Stromal cell of bone marrow (primary cell): ENCODE results near the gene TBX10.
"Not testable (repeated sequence)": the region's sequence is repeated elsewhere in the genome, so short reads cannot be mapped to it uniquely, and the experiment has no call there.

Experiments
- DNase-seq: peaks from one replicate; pipeline ENCODE4 v3.0.0-alpha.2; 2012; ENCODE audit warnings: low read depth

The TBX10 gene

DNA sequence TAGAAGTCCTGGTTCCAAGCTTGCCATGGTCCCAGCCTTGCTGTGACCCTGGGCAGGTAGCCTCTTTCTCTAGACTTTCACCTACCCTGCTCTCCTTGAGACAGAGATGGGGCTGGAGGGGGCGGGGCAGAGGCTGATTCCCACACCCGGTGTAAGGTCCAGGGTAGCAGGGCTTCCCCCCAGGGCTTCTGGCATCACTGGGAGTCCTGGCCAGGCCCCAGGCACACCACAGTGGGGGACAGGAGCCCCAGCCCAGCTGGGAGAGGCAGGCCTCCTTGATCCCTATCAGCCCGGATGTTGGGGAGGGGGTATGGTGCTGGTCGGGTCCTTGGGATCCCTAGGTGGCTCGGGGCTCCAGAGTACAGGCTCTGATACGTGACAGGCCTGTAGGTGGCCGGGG, 8.2 kb downstream of the TBX10 start:
- no peak for DNase-seq

DNA sequence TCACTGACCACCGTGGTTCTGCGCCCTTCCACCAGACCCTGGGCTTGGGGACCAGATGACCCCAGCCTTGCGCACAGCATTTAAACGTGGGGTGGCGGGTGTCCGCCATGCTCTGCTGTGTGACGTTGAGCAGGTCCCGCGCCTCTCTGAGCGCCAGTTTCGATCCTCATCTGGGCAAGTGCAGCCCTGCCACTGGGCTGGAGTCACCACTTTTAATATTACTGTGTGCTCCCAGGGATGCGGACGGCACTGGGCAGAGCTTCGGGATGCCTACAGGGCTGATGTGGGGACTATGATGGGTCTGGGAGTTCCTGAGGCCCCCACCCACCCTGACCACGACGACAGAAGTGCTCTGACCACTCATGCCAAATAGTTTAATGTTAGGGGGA, 8.6 kb downstream of the TBX10 start:
- DNase-seq = no peak

DNA sequence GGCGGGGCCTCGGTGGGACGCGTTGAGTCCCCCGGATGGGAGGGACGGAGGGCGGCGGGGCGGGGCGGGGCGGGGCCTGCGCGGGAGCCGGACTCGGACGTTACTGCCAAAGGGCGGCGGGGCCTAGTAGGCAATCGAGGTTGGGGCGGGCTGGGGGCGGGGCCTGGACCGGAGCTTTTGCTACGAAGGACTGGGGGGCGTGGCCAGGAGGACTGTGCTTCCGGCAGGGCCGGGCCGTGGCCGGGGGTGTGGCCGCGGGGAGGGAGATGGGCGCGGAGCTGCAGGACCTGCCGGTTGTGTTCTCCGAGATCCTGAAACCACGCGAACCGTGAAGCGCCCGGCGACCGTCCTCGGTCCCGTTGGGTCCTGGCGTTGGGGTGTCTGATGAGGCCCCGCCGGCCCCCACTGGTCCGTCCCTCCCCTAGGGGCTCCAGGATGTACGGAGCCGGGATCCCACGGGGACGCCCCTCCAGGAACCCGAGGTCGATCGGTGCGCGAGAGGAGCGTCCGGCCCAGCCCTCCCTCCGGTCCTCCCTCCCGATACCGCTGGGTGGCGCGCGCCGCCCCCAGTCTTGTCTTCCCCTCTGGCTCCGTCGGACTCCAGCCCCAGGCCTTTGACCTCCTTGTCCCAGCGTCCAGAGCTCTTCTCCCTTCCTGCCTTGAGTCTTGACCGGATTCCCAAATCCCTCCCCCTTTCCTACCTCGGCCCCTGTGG, 9.2 kb downstream of the TBX10 start:
- DNase-seq = peak; percentile 93

DNA sequence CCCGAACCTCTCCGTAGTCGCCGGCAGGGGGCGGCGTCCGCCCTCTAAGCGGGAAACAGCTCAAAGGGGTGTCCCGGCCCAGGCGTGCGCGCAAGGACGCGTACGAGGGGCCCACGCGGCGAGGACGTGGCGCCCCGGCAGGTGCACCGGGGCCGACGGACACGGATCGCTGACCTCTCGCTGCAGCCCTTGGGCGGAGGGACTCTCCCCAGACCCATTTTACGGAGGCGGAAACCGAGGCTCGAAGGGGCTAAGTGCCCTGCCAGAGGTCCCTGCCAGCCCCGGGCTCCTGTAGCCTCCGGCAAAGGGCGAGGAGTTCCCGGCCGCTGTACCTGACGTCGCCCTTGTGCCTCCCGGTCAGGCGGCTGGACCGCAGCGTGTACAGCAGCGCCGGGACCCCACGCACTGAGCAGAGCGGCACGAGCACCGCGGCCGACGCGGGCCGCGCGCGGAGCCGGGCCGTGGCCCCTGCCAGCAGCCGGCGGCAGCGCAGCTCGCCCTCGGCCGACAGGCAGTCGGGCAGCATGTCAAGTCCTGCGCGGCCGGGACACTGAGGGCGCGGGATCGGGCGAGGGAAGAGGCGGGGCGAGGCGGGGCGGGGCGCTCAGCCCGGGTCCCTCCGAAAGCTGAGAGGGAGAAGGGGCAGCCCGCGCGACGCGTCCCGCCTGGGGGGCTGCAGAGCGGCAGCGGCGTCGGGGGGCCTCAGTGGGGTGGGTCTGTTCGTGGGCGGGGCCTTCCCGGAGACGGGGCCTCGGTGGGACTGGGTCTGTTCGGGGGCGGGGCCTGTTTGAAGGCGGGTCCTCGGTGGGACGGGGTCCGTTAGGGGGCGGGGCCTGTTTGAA, 10.0 kb downstream of the TBX10 start, which contains the start of gene NUDT8:
NUDT8 (minus strand) TSS at position 552 of the 842 bp plus-strand sequence; CDS start at position 526, 26 bp downstream.
- peak; percentile 58 for DNase-seq

DNA sequence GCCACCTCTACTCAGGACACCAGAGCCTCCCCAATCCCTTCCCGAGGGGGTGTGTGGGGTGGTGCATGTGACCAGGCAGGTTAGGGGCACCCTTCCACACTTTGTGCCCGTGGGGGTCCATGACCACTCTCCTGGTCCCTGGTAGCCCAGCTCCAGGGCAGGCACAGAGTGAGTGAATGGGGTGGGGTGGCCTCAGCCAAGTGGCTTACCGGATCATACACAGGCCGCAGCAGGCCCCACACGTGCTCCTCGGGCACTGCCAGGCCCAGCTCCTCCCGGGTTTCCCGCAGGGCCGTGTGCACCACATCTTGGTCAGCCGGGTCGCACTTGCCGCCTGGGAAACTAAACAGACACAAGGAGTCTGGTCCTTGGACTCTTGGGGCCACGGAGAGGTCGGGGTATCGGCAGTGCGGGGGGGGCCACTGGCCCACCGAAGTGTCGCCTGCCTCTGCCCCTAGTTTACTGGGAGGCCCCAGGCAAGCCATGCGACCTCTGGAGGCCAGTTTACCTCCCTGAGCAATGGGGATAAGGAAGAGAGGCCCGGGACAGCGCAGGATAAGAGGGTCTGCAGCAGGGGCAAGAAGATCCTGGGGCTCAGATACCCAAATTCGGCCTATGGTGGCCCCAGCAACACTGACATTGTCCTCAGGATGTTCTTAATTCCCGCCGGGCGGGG, 10.7 kb downstream of the TBX10 start:
- no peak for DNase-seq

DNA sequence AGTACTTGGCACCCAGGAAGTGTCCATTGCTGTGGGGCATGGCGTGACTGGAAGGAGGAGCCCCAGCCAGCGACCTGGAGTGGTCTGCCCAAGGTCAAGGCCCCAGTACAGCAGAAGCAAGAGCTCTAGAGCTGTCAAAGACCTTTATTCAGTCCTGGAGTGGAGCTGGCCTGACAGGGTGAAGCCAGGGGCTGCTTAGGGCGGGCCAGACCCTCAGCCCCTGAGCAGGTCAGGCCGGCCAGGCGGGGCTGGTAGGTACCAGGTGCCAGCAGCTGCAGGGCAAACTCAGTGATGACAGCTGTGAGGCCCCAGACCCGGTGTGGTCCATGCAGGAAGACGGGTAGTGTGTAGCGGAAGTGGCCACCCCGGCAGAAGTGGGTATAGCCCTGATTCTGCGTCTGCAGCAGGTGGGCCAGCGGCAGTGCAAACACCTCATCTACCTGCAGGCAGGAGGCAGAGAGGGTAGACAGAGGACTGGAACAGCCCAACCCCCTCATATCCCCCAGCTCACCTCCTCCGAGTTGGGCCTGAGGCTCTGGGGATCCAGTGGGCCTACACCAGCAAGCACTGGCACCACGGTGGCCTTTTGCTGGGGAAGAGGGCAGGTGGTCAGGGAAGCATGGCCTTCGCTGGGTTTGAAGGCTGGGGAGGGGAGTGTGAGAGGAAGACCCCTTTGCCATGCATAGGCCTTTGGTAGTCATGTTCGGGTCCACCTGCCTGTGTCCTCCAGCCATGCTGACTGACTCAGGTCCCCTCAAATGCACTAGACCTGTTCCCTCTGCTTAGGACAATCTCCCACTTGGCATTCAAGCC, 11.5 kb downstream of the TBX10 start:
- DNase-seq = no peak

DNA sequence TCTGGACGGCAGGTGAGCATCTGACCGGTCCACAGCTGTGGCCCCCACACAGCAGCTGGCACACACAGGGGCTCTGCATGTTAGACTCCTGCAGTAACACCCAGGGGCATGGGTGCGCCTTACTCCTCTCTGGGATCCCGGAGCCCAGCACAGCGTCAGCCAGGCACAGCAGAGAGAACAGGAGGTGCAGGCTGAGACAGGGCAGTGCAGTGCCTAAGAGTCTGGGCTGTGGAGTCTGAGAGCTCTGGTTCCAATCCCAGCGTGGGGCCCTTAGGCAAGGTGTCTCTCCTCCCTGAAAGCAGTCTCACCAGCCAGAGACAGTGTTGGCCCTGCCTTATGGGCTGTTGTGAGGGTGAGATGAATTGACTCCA, 12.1 kb downstream of the TBX10 start:
- no peak for DNase-seq

DNA sequence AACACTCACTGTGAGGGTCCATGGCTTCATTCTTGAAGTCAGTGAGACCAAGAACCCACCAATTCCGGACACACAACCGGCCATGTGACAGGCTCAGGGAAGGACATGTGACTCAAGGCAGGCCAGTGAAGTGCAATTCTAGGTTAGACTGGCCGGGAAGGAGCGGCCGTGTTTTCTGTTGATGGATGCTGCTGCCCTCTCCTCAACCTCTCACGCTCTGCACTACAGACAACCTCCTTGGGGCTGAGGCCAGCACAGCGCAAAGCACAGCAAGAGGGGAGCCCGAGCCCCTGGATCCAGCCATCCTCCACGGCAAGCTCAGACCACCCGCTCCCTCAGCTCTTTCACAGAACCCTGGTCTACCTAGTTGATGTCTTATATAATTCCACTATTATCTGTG, 12.6 kb downstream of the TBX10 start:
- no peak for DNase-seq

DNA sequence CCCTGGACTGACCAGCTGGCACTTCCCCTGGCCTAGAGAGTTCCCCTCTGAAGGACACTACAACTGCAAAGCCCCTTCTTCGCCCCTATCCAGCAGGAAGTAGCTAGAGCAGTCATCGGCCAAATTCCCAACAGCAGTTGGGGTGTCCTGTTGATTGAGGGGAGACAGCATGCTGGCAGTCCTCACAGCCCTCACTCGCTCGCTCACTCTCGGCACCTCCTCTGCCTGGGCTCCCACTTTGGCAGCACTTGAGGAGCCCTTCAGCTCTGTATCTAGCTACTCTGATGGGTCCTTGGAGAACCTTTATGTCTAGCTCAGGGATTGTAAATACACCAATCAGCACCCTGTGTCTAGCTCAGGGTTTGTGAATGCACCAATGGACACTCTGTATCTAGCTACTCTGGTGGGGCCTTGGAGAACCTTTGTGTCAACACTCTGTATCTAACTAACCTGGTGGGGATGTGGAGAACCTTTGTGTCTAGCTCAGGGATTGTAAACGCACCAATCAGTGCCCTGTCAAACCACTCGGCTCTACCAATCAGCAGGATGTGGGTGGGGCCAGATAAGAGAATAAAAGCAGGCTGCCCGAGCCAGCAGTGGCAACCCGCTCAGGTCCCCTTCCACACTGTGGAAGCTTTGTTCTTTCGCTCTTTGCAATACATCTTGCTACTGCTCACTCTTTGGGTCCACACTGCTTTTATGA, 13.3 kb downstream of the TBX10 start:
- DNase-seq = not testable (repeated sequence)

DNA sequence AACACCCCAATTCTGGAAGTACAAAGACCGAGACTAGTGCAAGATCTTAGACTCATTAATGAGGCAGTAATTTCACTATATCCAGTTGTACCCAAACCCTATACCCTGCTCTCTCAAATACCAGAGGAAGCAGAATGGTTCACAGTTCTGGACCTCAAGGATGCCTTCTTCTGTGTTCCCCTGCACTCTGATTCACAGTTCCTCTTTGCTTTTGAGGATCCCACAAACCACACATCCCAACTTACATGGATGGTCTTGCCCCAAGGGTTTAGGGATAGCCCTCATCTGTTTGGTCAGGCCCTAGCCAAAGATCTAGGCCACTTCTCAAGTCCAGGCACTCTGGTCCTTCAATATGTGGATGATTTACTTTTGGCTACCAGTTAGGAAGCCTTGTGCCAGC, 15.8 kb downstream of the TBX10 start:
- DNase-seq = not testable (repeated sequence)

DNA sequence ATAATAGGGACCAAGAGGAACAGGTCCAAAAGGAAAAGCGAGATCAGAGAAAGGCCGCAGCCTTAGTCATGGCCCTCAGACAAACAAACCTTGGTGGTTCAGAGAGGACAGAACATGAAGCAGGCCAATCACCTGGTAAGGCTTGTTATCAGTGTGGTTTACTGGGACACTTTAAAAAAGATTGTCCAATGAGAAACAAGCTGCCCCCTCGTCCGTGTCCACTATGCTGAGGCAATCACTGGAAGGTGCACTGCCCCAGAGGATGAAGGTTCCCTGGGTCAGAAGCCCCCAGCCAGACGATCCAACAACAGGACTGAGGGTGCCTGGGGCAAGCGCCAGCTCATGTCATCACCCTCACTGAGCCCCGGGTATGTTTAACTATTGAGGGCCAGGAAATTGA, 16.7 kb downstream of the TBX10 start:
- not testable (repeated sequence) for DNase-seq

DNA sequence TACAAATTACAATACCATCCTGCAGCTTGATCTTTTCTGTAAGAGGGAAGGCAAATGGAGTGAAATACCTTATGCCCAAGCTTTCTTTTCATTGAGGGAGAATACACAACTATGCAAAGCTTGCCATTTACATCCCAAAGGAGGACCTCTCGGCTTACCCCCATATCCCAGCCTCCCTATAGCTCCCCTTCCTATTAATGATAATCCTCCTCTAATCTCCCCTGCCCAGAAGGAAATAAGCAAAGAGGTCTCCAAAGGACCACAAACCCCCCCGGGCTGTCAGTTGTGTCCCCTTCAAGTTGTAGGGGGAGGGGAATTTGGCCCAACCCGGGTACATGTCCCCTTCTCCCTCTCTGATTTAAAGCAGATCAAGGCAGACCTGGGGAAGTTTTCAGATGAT, 17.6 kb downstream of the TBX10 start:
- DNase-seq = not testable (repeated sequence)

DNA sequence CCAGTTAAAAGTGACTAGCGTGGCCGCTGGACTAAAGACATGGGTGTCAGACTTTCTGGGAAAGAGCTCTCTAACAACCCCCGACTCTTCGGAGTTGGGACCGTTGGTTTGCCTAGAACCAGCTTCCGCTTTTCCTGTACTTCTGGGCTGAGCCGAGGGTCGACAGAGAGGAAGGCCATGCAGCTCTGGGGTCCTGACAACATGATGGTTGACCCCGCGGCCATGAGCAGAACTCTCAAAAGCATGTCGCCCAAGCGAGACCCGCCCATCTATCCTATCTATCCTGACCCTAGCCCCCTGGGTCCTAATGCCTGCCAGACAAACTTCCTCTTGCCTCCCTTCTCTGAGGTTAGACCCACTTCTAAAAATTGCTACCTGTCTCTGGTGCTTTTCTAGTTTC, 18.9 kb downstream of the TBX10 start:
- DNase-seq = not testable (repeated sequence)

DNA sequence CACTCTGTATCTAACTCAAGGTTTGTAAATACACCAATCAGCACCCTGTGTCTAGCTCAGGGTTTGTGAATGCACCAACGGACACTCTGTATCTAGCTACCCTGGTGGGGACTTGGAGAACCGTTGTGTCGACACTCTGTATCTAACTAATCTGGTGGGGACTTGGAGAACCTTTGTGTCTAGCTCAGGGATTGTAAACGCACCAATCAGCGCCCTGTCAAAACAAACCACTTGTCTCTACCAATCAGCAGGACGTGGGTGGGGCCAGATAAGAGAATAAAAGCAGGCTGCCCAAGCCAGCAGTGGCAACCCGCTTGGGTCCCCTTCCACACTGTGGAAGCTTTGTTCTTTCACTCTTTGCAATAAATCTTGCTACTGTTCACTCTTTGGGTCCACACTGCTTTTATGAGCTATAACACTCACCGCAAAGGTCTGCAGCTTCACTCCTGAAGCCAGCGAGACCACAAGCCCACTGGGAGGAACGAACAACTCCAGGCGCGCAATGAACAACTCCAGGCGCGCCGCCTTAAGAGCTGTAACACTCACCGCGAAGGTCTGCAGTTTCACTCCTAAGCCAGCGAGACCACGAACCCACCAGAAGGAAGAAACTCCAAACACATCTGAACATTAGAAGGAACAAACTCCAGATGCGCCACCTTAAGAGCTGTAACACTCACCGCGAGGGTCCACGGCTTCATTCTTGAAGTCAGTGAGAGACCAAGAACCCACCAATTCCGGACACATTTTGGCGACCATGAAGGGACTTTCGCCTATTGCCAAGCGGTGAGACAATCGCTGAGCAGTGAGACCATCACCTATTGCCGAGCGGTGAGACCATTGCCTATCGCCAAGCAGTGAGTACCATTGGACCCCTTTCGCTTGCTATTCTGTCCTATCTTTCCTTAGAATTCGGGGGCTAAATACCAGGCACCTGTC, 19.6 kb downstream of the TBX10 start:
- not testable (repeated sequence) for DNase-seq

DNA sequence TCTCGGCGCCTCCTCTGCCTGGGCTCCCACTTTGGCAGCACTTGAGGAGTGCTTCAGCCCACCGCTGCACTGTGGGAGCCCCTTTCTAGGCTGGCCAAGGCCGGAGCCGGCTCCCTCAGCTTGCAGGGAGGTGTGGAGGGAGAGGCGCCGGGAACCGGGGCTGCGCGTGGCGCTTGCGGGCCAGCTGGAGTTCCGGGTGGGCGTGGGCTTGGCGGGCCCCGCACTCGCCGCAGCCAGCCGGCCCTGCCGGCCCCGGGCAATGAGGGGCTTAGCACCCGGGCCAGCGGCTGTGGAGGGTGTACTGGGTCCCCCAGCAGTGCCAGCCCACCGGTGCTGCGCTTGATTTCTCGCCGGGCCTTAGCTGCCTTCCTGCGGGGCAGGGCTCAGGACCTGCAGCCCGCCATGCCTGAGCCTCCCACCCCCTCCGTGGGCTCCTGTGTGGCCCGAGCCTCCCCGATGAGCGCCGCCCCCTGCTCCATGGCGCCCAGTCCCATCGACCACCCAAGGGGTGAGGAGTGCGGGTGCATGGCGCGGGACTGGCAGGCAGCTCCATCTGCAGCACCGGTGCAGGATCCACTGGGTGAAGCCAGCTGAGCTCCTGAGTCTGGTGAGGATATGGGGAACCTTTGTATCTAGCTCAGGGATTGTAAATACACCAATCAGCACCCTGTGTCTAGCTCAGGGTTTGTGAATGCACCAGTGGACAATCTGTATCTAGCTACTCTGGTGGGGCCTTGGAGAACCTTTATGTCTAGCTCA, 20.5 kb downstream of the TBX10 start:
- DNase-seq = not testable (repeated sequence)

DNA sequence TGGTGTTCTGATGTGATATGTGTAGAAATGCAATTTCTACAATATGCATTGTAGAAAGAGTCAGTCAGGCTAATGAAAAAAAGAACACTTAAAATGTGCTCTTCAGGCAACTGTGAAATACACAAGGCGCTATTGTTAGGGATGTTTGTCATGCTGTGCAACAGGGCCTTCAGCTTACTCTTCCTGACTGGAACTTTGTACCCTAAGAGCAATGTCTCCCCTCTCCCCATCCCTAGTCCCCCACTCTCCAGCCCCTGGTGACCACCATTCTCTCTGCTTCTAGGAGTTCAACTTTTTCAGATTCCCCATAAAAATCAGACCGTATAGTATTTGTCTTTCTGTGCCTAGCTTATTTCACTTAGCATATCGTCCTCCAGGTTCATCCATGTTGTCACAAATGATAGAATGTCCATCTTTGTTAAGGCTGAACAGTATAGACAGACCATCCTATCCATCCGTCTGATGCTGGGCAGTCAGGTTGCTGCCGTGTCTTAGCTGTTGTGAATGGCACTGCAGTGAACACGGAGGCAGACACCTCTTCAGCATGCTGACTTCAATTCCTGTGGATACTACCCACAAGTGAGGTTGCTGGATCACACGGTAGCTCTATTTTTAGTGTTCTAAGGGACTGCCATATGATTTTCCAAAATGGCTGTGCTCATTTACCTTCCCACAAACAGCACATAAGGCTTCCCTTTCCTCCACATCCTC, 22.2 kb downstream of the TBX10 start:
- DNase-seq = no peak

DNA sequence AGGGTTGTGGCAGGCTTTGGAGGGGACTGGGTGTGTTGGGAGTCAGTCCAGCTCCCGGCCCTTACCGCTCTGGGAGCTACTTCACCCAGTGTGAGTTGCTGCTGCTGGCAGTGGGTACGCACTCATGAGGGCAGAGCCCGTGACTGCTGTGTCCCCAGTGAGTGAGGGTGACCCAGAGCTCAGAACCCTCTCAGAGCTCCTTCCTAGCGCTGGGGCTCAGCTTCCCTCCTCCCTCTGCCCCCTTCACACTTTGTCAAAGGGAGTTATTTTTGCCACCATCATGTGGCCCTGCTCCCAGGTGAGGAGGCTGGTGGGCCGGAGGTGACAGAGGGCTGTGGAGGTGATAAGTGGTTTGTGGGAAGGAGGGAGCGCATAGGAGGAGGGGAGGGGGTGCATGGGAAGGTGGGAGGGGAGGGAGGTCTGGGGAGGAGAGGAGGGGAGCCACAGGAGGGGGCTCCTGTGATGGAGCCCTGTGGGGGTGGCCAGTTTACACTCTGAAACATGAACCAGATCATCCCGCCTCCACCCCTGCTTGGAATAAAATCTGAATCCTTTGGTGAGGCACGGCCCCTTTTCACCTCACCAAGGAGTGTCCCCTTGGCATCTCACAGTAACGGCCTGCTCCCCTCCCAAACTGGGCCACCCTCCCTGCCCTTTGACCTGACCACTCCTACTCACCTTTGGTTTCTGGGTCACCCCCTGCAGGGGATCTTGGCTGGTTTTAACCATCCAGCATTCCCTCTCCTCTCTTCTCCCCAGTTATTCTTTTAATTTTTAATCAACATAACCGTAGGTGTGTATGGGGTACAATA, 22.9 kb downstream of the TBX10 start:
- DNase-seq = no peak
